Upper lobe of left lung (tissue), 4 donors: ENCODE measurements around the gene ZNF280B.

ENCODE experiments used
- CTCF ChIP-seq, 6 experiments: fragments of 450-650 bp in 4 of 6; fragments of 200-600 bp in 2 of 6; sonication (generic) in 2 of 6; IDR thresholded peaks; one replicate each; pipeline ENCODE4 v1.5.1; 2016 to 2019; ENCODE audit warnings: antibody characterized with exemption in 6 of 6
- EP300 ChIP-seq, 4 donors: sonication (generic); formaldehyde crosslinking; IDR thresholded peaks; one replicate each; pipeline ENCODE4 v1.5.1; 2017; ENCODE audit warnings: antibody characterized with exemption in 4 of 4, control low read depth in 2 of 4
- POLR2A ChIP-seq, 4 donors: fragments of 450-650 bp; IDR thresholded peaks; one replicate each; pipeline ENCODE4 v1.5.1; 2016 to 2017; ENCODE audit warnings: antibody characterized with exemption in 4 of 4, mild to moderate bottlenecking in 2 of 4

- TF ChIP-seq EP300 (IDR thresholded peaks at IDR 0.05) (no peak), POLR2A (IDR thresholded peaks at IDR 0.05) (no peak), CTCF (IDR thresholded peaks at IDR 0.05) (no peak)
These were observed 8.4 kb upstream of the ZNF280B start for GRCh38 chr22:22516992-22517391.
